Choroid plexus epithelial cell (primary cell): ENCODE measurements around the gene TSR3.

Experiments
- DNase-seq: peaks from one replicate; pipeline ENCODE4 v3.0.0-alpha.2; 2010; ENCODE audit warnings: low read depth
- H3K4me3 ChIP-seq: 2 replicates; pipeline ENCODE4 v1.5.1; 2011; ENCODE audit warnings: low read depth, mild to moderate bottlenecking, control low read depth, low read length, moderate library complexity
- TF ChIP-seq, protein P1 (sequence below): conservative IDR thresholded peaks from 2 replicates; pipeline ENCODE4 v1.5.1; 2011; ENCODE audit warnings: low read depth, mild to moderate bottlenecking, control low read depth, inconsistent platforms, low read length, moderate library complexity

Gene TSR3

DNA sequence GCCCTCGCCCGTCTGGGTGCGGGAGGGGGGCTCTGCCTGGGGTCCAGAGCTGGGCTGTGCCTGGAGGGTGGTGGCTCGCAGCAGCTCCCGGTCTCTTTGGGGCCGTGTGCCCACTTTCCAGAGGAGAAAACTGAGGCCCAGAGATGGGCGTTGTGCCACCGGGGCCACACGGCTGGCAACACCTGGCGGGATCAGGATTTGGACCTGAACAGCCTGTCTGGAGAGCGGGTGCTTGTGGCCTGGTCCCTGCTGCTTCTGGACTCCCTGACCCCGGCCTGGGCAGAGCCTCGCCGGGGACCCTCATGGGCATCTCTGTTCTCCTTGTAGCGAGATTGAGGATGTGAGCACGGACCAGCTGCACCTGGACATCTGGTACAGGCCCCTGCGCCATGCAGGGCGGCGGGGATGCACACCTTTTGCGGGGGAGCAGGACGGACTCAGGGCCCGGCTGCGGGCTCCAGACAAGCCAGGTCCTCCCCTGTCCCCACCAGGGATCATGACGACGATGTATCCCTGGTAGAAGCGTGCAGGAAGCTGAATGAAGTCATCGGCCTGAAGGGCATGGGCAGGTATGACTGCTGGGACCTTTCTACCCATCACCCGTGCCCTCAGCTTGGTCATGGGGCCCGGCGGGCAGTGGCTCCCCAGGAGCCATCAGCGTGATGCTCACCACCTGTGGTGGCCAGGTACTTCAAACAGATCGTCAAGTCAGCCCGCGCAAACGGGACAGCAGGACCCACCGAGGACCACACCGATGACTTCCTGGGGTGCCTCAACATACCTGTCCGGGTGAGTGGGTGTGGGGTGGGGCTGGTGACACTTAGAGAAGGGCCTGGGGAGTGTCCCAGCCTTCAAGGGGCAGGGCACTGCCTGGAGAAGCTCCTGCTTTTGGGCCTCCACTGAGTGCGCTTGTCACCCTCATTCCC is 9.9 kb downstream of the TSR3 start:
- TF ChIP-seq, protein P1, sequence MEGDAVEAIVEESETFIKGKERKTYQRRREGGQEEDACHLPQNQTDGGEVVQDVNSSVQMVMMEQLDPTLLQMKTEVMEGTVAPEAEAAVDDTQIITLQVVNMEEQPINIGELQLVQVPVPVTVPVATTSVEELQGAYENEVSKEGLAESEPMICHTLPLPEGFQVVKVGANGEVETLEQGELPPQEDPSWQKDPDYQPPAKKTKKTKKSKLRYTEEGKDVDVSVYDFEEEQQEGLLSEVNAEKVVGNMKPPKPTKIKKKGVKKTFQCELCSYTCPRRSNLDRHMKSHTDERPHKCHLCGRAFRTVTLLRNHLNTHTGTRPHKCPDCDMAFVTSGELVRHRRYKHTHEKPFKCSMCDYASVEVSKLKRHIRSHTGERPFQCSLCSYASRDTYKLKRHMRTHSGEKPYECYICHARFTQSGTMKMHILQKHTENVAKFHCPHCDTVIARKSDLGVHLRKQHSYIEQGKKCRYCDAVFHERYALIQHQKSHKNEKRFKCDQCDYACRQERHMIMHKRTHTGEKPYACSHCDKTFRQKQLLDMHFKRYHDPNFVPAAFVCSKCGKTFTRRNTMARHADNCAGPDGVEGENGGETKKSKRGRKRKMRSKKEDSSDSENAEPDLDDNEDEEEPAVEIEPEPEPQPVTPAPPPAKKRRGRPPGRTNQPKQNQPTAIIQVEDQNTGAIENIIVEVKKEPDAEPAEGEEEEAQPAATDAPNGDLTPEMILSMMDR = no peak
- no peak for DNase-seq
- H3K4me3 ChIP-seq = no peak overlapping the region

DNA sequence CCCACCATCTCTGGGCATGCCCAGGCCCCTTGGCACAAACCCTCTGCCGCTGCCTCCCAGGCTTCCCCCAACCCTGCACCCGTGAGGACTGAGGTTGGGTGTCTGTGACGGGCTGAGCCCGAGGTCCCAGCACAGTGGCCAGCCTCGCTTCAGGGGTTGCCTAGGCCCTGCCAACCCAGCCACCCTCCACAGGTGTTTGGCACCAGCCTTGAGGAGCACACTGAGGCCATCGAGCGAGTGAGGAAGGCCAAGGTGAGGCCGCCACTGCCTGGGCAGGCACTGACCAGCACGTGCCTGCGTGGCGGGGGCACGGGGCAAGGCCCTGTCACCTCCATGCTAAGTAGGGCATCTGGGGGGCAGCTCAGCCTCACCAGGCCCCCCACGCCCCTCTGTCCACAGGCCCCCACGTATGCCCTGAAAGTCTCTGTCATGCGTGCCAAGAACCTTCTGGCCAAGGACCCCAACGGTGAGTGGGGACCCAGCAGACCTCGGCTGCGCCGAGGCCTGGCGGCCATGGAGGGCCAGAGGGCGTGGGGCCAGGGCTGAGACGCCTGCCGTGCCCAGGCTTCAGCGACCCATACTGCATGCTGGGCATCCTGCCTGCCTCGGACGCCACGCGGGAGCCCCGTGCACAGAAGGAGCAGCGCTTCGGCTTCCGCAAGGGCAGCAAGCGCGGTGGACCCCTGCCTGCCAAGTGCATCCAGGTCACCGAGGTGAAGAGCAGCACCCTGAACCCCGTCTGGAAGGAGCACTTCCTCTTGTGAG is 10.8 kb downstream of the TSR3 start:
- TF ChIP-seq, protein P1 = no peak
- DNase-seq = no peak
- H3K4me3 ChIP-seq = no peak overlapping the region

DNA sequence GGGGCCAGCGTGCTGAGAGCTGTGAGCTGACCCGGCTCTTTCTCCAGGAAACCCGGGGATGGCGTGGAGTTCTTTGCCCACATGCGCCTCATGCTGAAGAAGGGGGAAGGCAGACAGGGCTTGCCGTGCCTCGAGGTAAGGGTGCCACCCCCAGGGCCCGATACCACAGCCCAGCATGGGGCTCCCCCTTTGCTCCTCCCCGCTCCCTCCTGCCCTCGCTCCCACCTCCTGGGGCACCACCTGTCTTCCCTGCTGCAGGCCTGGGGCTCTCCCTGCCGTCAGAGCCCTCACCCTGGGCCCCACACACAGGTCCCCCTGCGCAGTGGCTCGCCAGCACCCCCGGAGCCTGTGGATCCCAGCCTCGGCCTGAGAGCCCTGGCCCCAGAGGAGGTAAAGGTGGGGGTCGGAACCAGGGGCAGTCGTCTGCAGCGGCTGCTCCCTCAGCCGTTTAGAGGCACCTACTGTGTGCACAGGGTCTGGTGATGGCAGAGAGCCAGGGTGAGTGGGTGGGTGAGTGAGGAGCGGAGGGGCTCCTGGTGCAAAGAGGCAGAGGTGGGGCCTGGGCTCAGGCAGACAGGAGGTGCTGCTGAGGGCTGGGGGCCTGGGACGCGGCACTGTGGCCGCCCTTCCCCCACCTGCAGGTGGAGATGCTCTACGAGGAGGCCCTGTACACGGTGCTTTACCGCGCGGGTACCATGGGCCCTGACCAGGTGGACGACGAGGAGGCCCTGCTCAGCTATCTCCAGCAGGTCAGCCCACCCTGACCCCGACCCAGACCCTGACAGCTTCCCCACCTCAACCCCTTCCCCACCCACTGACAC is 12.6 kb downstream of the TSR3 start:
- TF ChIP-seq, protein P1 = no peak
- no peak overlapping the region for H3K4me3 ChIP-seq
- DNase-seq = no peak

DNA sequence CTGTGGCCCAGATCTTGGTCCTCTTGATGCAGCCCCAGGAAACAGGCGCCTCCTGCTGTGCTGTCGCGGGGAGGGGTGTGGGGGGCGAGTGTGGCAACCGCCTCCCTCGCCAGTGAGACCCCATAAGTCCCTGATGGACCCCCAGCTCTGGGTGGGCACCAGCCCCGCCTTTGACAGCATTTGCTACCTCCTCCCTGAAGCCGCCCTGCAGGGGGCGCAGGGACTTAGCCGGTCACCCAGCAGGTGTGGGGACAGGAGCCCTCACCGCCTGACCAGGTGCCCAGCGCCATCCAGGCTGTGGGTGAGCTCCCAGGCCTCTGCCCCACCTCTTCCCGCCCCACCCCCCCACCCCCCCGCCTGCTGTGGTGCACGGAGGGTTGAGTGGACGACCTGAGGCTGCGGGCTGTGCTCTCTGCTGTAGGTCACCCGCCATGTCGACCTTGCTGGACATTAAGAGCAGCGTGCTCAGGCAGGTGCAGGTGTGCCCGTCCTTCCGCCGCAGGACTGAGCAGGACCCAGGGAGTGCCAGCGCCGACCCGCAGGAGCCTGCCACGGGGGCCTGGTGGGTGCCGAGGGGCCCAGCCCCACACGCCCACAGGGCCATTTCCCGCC is 13.5 kb downstream of the TSR3 start:
- H3K4me3 ChIP-seq = no peak overlapping the region
- no peak for DNase-seq
- TF ChIP-seq, protein P1 = peak; percentile 40

DNA sequence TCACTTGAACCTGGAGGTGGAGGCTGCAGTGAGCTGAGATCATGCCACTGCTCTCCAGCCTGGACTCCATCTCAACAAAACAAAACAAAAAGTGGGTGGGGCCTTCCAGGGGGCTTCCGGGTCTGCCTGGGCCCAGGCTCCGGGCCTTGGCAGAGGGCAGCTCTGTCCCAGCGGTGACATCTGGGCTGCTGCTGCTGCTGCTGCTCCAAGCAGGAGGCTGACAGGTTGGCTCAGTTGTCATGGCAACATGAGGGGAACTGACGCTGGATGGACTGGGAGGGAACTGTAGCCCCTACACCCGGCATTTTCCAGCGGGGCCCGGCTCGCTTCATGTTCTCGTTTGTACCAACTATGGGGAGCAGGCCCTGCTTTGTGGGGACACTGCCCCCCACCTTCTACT is 14.2 kb downstream of the TSR3 start:
- H3K4me3 ChIP-seq = no peak overlapping the region
- no peak for DNase-seq
- TF ChIP-seq, protein P1 = no peak

DNA sequence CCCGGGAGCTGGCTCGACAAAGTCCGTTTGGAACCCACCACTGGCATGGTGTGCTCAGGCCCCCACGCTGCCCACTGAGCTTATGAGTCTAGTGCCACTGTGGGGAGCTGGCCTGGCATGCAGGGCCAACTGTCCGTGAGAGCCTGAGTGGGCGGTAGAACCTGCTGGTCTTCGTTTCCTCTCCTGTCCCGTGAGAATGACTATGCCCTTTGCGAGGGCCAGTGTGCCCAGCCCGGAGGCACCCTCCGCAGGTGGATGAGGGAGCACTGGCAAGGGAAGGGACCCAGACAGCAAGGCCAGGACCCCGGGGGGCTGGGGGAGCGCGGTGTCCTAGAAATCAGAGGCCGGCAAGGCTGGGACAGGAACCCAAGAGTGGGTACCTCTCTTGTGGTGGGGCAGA is 15.1 kb downstream of the TSR3 start:
- TF ChIP-seq, protein P1 = no peak
- DNase-seq = no peak
- no peak overlapping the region for H3K4me3 ChIP-seq
